Measurements from ENCODE around the gene MYEOV.

DNA sequence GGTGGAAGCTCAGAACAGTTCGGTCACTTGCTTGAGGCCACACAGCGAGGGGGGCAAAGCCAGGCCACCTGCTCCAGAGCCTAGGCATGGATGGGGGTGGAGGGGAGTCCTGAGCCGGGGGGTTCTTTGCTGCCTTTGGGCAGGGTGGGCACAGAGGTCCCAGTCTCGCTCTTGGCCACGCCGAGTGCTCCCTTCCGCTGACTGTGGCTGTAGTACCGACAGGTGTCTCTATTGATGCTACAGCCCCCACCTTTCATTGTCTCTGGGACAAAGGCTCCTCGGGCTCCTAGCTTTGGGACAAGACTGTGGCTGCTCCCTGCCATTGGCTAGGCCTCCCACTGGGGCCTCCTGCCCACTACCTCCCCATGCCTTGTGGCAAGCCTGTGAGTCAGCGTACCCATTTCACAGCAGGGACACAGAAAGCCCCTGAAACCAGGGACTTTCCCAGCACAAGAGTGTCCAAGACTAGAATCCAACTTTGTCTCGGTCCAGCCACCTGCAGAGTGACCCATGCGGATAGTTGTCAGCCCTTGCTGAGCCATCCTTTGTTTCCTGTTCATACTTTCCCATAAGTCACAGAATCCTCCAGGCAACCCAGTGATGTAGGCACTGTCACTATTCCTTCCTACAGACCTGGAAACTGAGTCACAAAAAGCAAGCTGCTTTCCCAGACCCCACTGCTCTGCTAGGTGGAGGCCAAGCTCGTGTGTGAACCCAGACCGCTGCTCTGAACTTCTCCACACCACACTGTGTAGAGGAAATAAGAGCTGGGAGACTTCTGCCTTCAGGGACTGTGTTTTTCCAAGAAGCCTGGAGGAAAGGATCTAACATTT lies 17.2 kb downstream of the MYEOV start:
- no peak for TF ChIP-seq CTCF (IDR thresholded peaks at IDR 0.05)
- no peak for TF ChIP-seq E2F1 (CRISPR knock-in tag; IDR thresholded peaks at IDR 0.05)
- TF ChIP-seq CREB1 (CRISPR knock-in tag; IDR thresholded peaks at IDR 0.05) = no peak
- no peak for TF ChIP-seq ZNF219 (CRISPR knock-in tag; IDR thresholded peaks at IDR 0.05; ENCODE audit: borderline replicate concordance)
- no peak for TF ChIP-seq CBFB (CRISPR knock-in tag; IDR thresholded peaks at IDR 0.05; ENCODE audit: low read depth)

Measured in WTC11 (cell line).